Thoracic aorta (tissue), 2 donors: ENCODE results near the gene MS4A3. TPM values are rescaled to one million over a fixed set of nuclear protein-coding genes. Genes with fewer than 3 reads are reported as not detected.

Source experiments
- ATAC-seq: fragments of 150-250 bp; one replicate; pipeline ENCODE4 v1.8.0; 2017; ENCODE audit warnings: low read depth; ENCODE audit not compliant: insufficient number of reproducible peaks, low FRiP score
- DNase-seq: peaks from one replicate; pipeline ENCODE4 v3.0.0-alpha.2; 2020; ENCODE audit warnings: low spot score
- H3K27ac ChIP-seq, 2 donors: fragments of 200-600 bp; sonication (generic); 1 replicate in 1 of 2; 2 replicates in 1 of 2; pipeline ENCODE4 v1.5.1; 2016; ENCODE audit warnings: mild to moderate bottlenecking in 2 of 2, moderate library complexity in 2 of 2
- H3K27me3 ChIP-seq: fragments of 200-600 bp; sonication (generic); replicated peaks from 2 replicates; pipeline ENCODE4 v1.6.0; 2016; ENCODE audit warnings: mild to moderate bottlenecking; ENCODE audit not compliant: insufficient read depth
- H3K36me3 ChIP-seq: fragments of 200-600 bp; sonication (generic); one replicate; pipeline ENCODE4 v1.5.1; 2016
- H3K4me1 ChIP-seq, 2 donors: fragments of 200-600 bp; sonication (generic); 1 replicate in 1 of 2; 2 replicates in 1 of 2; pipeline versions ENCODE4 v1.5.1 to v1.6.0; 2016; ENCODE audit warnings: low read depth in 2 of 2, mild to moderate bottlenecking in 1 of 2; ENCODE audit not compliant: control insufficient read depth in 1 of 2
- H3K4me3 ChIP-seq: fragments of 200-600 bp; sonication (generic); 2 replicates; pipeline ENCODE4 v1.5.1; 2016; ENCODE audit warnings: mild to moderate bottlenecking
- H3K9me3 ChIP-seq: fragments of 200-600 bp; sonication (generic); 2 replicates; pipeline ENCODE4 v1.5.1; 2016
- total RNA-seq, 2 donors: library from RNA; depleted of rRNA; stranded (reverse); fragments of >200 nt; gene quantifications; one replicate each; pipeline versions ENCODE4 v1.1.0 to v1.2.3, GENCODE V29; 2016
- TF ChIP-seq, protein P1 (sequence below): fragments of 200-600 bp; sonication (generic); IDR thresholded peaks from one replicate; pipeline ENCODE4 v1.5.1; 2019; ENCODE audit warnings: antibody characterized with exemption

MS4A3 gene
- total RNA-seq, 2 donors from 2014 or later = not detected

DNA sequence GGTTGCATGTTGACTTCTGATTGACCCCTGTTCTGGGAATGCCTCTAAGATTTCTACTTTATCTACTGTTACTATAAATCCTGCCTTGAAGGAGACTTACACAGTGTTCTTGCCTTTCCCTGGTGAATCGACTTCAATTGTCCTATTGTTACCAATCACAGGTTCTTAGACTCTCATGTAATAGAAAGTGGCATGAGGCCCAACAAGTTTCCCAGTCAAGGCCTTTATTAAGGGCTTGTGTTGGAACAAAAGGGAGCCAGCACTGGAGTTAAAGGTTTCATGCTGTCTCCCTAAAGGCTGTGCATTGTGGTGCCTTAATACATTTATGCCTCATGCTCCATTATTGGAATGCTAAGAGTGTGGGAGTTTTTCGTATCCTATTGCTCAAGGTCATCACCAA lies 55.3 kb downstream of the MS4A3 start:
- ATAC-seq = no peak

DNA sequence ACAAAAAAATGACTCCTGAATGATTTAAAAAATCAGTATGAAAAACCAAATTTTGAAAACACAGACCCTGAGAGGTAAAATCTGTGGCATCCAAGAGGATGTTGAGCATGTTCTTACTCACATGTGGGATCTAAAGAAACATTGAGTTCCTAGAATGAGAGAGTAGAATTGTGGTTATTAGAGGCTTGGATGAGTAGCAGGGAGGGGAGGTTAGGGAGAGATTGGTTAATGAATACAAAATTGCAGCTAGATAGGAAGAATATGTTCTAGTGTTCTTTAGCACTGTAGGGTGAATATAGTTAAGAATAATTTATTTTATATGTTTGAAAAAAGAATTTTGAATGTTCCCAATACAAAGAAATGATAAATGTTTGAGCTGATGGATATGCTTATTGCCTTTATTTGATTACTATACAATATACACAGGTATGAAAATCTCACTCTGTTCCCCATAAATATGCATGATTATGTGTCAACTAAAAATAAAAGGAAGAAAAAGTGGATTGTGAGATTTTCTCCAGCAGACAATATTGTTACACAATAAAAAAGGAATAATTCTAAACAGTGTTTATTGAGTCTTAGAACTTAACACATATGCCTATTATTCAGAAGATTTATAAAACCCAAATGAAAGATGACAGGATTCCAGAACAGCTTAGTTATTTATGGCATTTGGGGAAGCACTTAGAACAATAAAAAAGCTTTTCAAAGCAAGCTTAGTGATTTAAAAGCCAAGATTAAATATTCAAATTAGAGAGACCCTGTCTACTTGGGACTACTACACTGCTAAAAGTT lies 60.7 kb downstream of the MS4A3 start:
- Histone ChIP-seq H3K9me3 (no peaks in the 10 kb centered on the region), H3K36me3 (no peaks in the 10 kb centered on the region), H3K4me1 (no peaks in the 10 kb centered on the region), H3K27me3 (no peaks in the 10 kb centered on the region), H3K27ac (no peak overlapping the region), H3K4me3 (no peak overlapping the region)
- TF ChIP-seq, protein P1, sequence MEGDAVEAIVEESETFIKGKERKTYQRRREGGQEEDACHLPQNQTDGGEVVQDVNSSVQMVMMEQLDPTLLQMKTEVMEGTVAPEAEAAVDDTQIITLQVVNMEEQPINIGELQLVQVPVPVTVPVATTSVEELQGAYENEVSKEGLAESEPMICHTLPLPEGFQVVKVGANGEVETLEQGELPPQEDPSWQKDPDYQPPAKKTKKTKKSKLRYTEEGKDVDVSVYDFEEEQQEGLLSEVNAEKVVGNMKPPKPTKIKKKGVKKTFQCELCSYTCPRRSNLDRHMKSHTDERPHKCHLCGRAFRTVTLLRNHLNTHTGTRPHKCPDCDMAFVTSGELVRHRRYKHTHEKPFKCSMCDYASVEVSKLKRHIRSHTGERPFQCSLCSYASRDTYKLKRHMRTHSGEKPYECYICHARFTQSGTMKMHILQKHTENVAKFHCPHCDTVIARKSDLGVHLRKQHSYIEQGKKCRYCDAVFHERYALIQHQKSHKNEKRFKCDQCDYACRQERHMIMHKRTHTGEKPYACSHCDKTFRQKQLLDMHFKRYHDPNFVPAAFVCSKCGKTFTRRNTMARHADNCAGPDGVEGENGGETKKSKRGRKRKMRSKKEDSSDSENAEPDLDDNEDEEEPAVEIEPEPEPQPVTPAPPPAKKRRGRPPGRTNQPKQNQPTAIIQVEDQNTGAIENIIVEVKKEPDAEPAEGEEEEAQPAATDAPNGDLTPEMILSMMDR = no peak
- DNase-seq (no peak), ATAC-seq (no peak)

More for the DNA sequence above, 55.3 kb downstream of the MS4A3 start:
- TF ChIP-seq, protein P1 = no peak
- no peak for DNase-seq
- Histone ChIP-seq H3K36me3 (no peaks in the 10 kb centered on the region), H3K4me3 (no peak overlapping the region), H3K9me3 (no peaks in the 10 kb centered on the region), H3K27ac (no peak overlapping the region), H3K4me1 (no peaks in the 10 kb centered on the region), H3K27me3 (no peaks in the 10 kb centered on the region)

DNA sequence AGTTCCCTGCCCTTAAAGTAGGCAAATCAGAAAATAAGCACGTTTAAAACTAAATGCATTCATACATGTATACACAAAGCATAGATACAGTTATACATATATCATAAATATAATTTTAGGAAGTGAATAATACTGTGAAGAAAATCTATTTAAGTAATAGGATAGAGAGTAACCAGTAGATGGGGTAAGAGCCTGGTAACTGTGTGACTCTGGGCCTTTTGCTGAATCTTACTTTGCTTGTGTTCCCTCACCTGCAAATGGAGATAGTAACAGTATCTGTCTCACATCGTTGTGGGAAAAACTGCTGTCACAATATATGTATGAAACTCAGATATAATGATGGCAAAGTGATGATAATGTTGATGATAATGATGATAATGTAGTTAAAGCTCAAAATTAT lies 61.9 kb downstream of the MS4A3 start:
- H3K27me3 ChIP-seq = no peaks in the 10 kb centered on the region
- ATAC-seq (no peak), DNase-seq (no peak)
- no peaks in the 10 kb centered on the region for H3K4me1 ChIP-seq
- no peaks in the 10 kb centered on the region for H3K36me3 ChIP-seq
- H3K27ac ChIP-seq = no peak overlapping the region
- no peaks in the 10 kb centered on the region for H3K9me3 ChIP-seq
- TF ChIP-seq, protein P1 = no peak
- H3K4me3 ChIP-seq = no peak overlapping the region

DNA sequence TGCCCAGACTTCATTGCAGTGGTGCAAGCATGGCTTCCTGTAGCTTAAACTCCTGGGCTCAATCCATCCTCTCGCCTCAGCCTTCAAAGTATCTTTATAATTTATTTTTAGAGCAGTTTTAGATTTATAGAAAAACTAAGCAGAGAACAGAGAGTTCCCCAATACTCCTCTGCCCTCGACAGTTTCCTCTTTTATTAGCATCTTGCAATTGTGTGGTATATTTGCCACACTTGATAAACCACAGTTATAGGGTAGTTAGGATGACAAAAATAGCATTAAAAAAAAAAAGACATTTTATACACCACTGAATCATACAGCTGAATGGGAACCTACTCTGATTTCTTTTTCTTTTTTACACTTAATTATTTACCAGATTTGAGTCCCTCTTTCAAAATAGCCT lies 63.2 kb downstream of the MS4A3 start:
- Histone ChIP-seq H3K36me3 (no peaks in the 10 kb centered on the region), H3K4me3 (no peak overlapping the region), H3K9me3 (no peaks in the 10 kb centered on the region), H3K27me3 (no peaks in the 10 kb centered on the region), H3K4me1 (no peaks in the 10 kb centered on the region), H3K27ac (no peak overlapping the region)
- no peak for ATAC-seq
- no peak for DNase-seq
- TF ChIP-seq, protein P1 = no peak

Other genes starting within 250 kb of the MS4A3 start
- gene MRPL16, start 245.9 kb upstream of the MS4A3 start, total RNA-seq = 10 to 100 TPM; 23.6 to 28.1 TPM
- gene CBLIF, start 211.2 kb upstream of the MS4A3 start, total RNA-seq = 1 to 10 TPM in 1 of 2 donors, not detected in 1; 1.8 TPM
- not detected for gene TCN1, start 190.2 kb upstream of the MS4A3 start, total RNA-seq
- not detected for gene OOSP3, start 177.9 kb upstream of the MS4A3 start, total RNA-seq
- not detected for gene OOSP1, start 118.2 kb upstream of the MS4A3 start, total RNA-seq
- gene OOSP4A, start 92.6 kb upstream of the MS4A3 start, total RNA-seq = not detected
- not detected for gene OOSP4B, start 39.5 kb upstream of the MS4A3 start, total RNA-seq
- not detected for gene OOSP2, start 16.3 kb upstream of the MS4A3 start, total RNA-seq
- 1 to 10 TPM; 1.1 to 5.9 TPM for gene MS4A2, start 32.0 kb downstream of the MS4A3 start, total RNA-seq
- 100 to 1,000 TPM; 111 to 162 TPM for gene MS4A6A, start 126.4 kb downstream of the MS4A3 start, total RNA-seq
- 10 to 100 TPM in 1 of 2 donors, 1 to 10 TPM in 1; 1.1 to 13.9 TPM for gene MS4A4E, start 186.5 kb downstream of the MS4A3 start, total RNA-seq
- 10 to 100 TPM; 44.9 to 63.7 TPM for gene MS4A4A, start 224.0 kb downstream of the MS4A3 start, total RNA-seq